Endothelial cell of umbilical vein (primary cell): ENCODE measurements around the gene OCLN. TPM values are rescaled to one million over a fixed set of nuclear protein-coding genes. Genes with fewer than 3 reads are reported as not detected.
"Not testable (repeated sequence)": the region's sequence is repeated elsewhere in the genome, so short reads cannot be mapped to it uniquely, and the experiment has no call there.

ENCODE experiments used
- BruUV-seq: library from RNA; stranded (reverse); fragments of 400-500 nt; replicated peaks from 2 replicates; lab custom pipeline; 2021; lab: Mats Ljungman, UMichigan
- CTCF ChIA-PET: fragments of 300-600, 350-600 bp; sonication (Branson Sonifier 250); formaldehyde crosslinking; loops from one replicate; lab custom pipeline; 2021; ENCODE audit warnings: antibody characterized with exemption, inconsistent platforms; lab: Charles Lee
- POLR2A ChIA-PET: fragments of 300-600, 350-600 bp; sonication (Branson Sonifier 250); formaldehyde crosslinking; loops from one replicate; lab custom pipeline; 2021; ENCODE audit warnings: antibody characterized with exemption, inconsistent platforms; lab: Charles Lee
- DNase-seq: peaks from one replicate; pipeline ENCODE4 v3.0.0-alpha.2; 2011; ENCODE audit warnings: low read depth, low spot score
- FAIRE-seq: peaks from 2 replicates; lab custom pipeline; 2011; peaks lifted over from hg19 to GRCh38; lab: Jason Lieb, UNC
- H2AFZ ChIP-seq: 2 replicates; pipeline ENCODE4 v1.6.0; 2012; ENCODE audit warnings: low read depth, low read length, control low read depth, inconsistent platforms
- H3K27ac ChIP-seq: 2 replicates; pipeline ENCODE4 v1.5.1; 2011; ENCODE audit warnings: low read depth, mild to moderate bottlenecking, control low read depth, low read length, moderate library complexity; ENCODE audit not compliant: insufficient read depth
- H3K27me3 ChIP-seq, 2 experiments: 2 replicates each; pipeline versions ENCODE4 v1.6.0 to v1.6.1; 2011; ENCODE audit warnings: low read length in 2 of 2, mixed read lengths in 1 of 2; ENCODE audit not compliant: control insufficient read depth in 2 of 2, insufficient read depth in 2 of 2
- H3K36me3 ChIP-seq, 2 experiments: 2 replicates in 1 of 2; 3 replicates in 1 of 2; pipeline ENCODE4 v1.5.1; 2011; ENCODE audit warnings: low read length in 2 of 2, mild to moderate bottlenecking in 1 of 2, moderate library complexity in 1 of 2; ENCODE audit not compliant: control insufficient read depth in 2 of 2, insufficient read depth in 2 of 2; ENCODE audit errors: extremely low read depth in 1 of 2
- H3K4me1 ChIP-seq: 3 replicates; pipeline ENCODE4 v1.5.1; 2011; ENCODE audit warnings: mild to moderate bottlenecking, low read length; ENCODE audit not compliant: control insufficient read depth, insufficient read depth; ENCODE audit errors: extremely low read depth
- H3K4me2 ChIP-seq: 2 replicates; pipeline ENCODE4 v1.6.1; 2011; ENCODE audit warnings: low read length, control low read depth, mixed read lengths; ENCODE audit not compliant: insufficient read depth
- H3K4me3 ChIP-seq, 3 experiments: fragments of 200-600 bp in 1 of 3; sonication (generic), shearing (Covaris generic) in 1 of 3; replicated peaks in 1 of 3; 2 replicates each; pipeline ENCODE4 v1.5.1; 2011 to 2016; ENCODE audit warnings: control low read depth in 3 of 3, low read length in 3 of 3, mild to moderate bottlenecking in 2 of 3, inconsistent platforms in 1 of 3, low read depth in 1 of 3, moderate library complexity in 1 of 3; ENCODE audit not compliant: insufficient read depth in 1 of 3
- H3K79me2 ChIP-seq: 2 replicates; pipeline ENCODE4 v1.6.0; 2012; ENCODE audit warnings: low read length, inconsistent platforms; ENCODE audit not compliant: control insufficient read depth, insufficient read depth
- H3K9ac ChIP-seq: replicated peaks from 2 replicates; pipeline ENCODE3; 2011; ENCODE audit warnings: low read length, control low read depth; ENCODE audit not compliant: insufficient read depth; ENCODE audit errors: extremely low read depth
- H3K9me1 ChIP-seq: replicated peaks from 3 replicates; pipeline ENCODE4 v1.6.0; 2011; ENCODE audit warnings: mild to moderate bottlenecking, low read length; ENCODE audit not compliant: control insufficient read depth, insufficient read depth; ENCODE audit errors: extremely low read depth
- H3K9me3 ChIP-seq: replicated peaks from 2 replicates; pipeline ENCODE4 v1.5.1; 2012; ENCODE audit warnings: low read length, inconsistent platforms; ENCODE audit not compliant: control insufficient read depth, insufficient read depth
- H4K20me1 ChIP-seq: replicated peaks from 2 replicates; pipeline ENCODE3; 2011; ENCODE audit warnings: mild to moderate bottlenecking, low read length; ENCODE audit not compliant: control insufficient read depth, insufficient read depth; ENCODE audit errors: extremely low read depth
- EZH2 ChIP-seq: IDR thresholded peaks from 2 replicates; pipeline ENCODE4 v1.6.1; 2012; ENCODE audit warnings: borderline replicate concordance, low read depth, mild to moderate bottlenecking, moderate library complexity, low read length, inconsistent platforms; ENCODE audit not compliant: severe bottlenecking
- FOS ChIP-seq: IDR thresholded peaks from 2 replicates; pipeline ENCODE4 v1.6.1; 2011; ENCODE audit warnings: mild to moderate bottlenecking, low read length, moderate library complexity, borderline replicate concordance; ENCODE audit not compliant: insufficient read depth
- GATA2 ChIP-seq: IDR thresholded peaks from 2 replicates; pipeline ENCODE4 v1.7.0; 2011; ENCODE audit warnings: low read depth, mild to moderate bottlenecking, moderate library complexity, mixed read lengths, low read length; ENCODE audit not compliant: insufficient read length, insufficient read depth
- JUN ChIP-seq: IDR thresholded peaks from 2 replicates; pipeline ENCODE4 v1.6.1; 2011; ENCODE audit warnings: borderline replicate concordance, low read depth; ENCODE audit not compliant: insufficient read length, insufficient read depth
- MYC ChIP-seq: IDR thresholded peaks from one replicate; pipeline ENCODE4 v1.6.1; 2011; ENCODE audit warnings: mild to moderate bottlenecking, low read depth, low read length
- POLR2A ChIP-seq: IDR thresholded peaks from 2 replicates; pipeline ENCODE4 v1.6.1; 2012; ENCODE audit warnings: low read depth, mild to moderate bottlenecking, control low read depth, low read length
- POLR2AphosphoS5 ChIP-seq: IDR thresholded peaks from 2 replicates; pipeline ENCODE4 v1.6.1; 2012; ENCODE audit warnings: low read depth, mild to moderate bottlenecking, control low read depth, low read length, moderate library complexity; ENCODE audit not compliant: insufficient read depth
- dilution Hi-C: fragments of 300-500 bp; cut with MboI; formaldehyde crosslinking; loops from one replicate; pipeline ENCODE4 v1.15.0; 2019; ENCODE audit warnings: low sequenced_read_pairs; ENCODE audit not compliant: extremely low pct_ligation_motif_present
- intact Hi-C: fragments of 100-400 bp; cut with micrococcal nuclease; formaldehyde crosslinking; loops from one replicate; pipeline ENCODE4 v1.10.0; 2022
- polyA plus RNA-seq, 4 experiments: library from polyadenylated mRNA; depleted of rRNA in 3 of 4; stranded (reverse) in 3 of 4; unstranded in 1 of 4; fragments of >200 nt; gene quantifications; 2 replicates each; pipeline versions ENCODE4 v1.2.1 to v1.2.3, GENCODE V29; 2011 to 2012; ENCODE audit warnings: missing spikeins in 1 of 4
- total RNA-seq: library from RNA; stranded (reverse); gene quantifications from 2 replicates; pipeline ENCODE4 v1.2.3, GENCODE V29; 2021
- TF ChIP-seq, protein P1 (sequence below): IDR thresholded peaks from 2 replicates; pipeline ENCODE4 v1.6.1; 2011; ENCODE audit not compliant: insufficient read depth, insufficient read length
- TF ChIP-seq, protein P2 (sequence below), 2 donors: IDR thresholded peaks; 1 replicate in 1 of 2; 2 replicates in 1 of 2; pipeline ENCODE4 v1.5.1; 2011; ENCODE audit warnings: low read length in 2 of 2, mild to moderate bottlenecking in 2 of 2, moderate library complexity in 2 of 2, control low read depth in 1 of 2, inconsistent platforms in 1 of 2, low read depth in 1 of 2; ENCODE audit not compliant: insufficient read depth in 1 of 2; ENCODE audit errors: extremely low read depth in 1 of 2

The OCLN gene
- total and polyA plus RNA-seq, 2 donors (not counting 3 experiments of a cell fraction or from before 2014, with no cell fraction given) = 11.2 to 22.3 TPM

DNA sequence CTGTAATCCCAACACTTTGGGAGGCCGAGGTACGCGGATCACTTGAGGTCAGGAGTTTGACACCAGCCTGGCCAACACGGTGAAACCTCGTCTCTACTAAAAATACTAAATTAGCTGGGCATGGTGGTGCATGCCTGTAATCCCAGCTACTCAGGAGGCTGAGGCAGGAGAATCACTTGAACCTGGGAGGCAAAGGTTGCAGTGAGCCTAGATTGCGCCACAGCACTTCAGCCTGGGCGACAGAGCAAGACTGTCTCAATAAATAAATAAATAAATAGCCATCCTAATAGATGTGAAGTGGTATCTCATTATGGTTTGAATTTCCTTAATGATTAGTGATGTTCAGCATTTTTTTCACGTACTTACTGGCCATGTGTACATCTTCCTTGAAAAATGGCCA lies 42.1 kb upstream of the OCLN start:
- H3K9me3 ChIP-seq, H3K36me3 ChIP-seq, dilution Hi-C loops, H3K27me3 ChIP-seq, H4K20me1 ChIP-seq, intact Hi-C loops, H3K79me2 ChIP-seq, POLR2A ChIA-PET, FAIRE-seq, H3K4me1 ChIP-seq, H2AFZ ChIP-seq, H3K9me1 ChIP-seq, H3K4me3 ChIP-seq, H3K4me2 ChIP-seq, H3K27ac ChIP-seq, H3K9ac ChIP-seq, DNase-seq, BruUV-seq: not testable (repeated sequence)
- CTCF ChIA-PET = interaction anchor here (1.3 kb wide), 1 partner anchor 12 kb away, joined by 4 read pairs; no protein-coding TSS in a partner anchor

DNA sequence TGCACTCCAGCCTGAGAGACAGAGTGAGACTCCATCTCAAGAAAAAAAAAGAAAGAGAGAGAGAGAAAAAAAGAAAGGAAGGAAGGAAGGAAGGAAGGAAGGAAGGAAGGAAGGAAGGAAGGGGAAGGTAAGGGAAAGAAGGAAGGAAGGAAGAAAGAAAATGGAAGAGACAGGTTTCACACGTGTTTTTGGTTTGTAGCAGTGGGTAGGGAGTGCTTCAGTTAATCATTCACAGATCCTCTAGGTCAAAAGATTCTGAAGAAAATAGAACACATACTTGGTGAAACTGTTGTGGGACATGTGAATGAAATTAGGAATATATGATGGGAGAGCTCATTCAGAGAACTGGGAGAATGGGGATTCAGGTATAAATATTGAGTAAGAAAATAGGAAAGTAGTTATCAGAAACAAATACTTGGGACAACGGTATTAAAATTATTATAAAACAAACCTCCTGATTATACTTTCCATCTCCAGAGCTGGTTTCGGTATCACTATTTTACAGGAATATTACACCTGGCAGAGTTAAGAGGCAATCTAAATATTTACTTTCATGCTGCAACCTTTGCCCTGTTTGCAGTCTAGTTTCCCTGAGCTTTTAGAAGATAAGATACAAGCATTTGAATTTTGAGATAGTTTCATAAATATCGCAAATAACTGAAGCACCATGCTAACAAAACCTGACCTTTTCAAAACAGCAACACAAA lies 40.5 kb upstream of the OCLN start:
- H3K36me3 ChIP-seq = no peaks in the 10 kb centered on the region
- no peak overlapping the region for H3K9ac ChIP-seq
- H3K27ac ChIP-seq = no peak overlapping the region
- intact Hi-C loops (no loop called here), dilution Hi-C loops (no loop called here)
- FAIRE-seq (no peak), DNase-seq (no peak)
- no peak overlapping the region for H3K4me2 ChIP-seq
- POLR2A ChIA-PET = no interaction called here
- H4K20me1 ChIP-seq = no peaks in the 10 kb centered on the region
- no peaks in the 10 kb centered on the region for H3K4me1 ChIP-seq
- CTCF ChIA-PET = interaction anchor here (1.3 kb wide), 1 partner anchor 10 kb away, joined by 4 read pairs; no protein-coding TSS in a partner anchor
- no peak overlapping the region for H3K4me3 ChIP-seq
- no TSS peak for BruUV-seq
- H3K9me1 ChIP-seq = no peaks in the 10 kb centered on the region
- H3K27me3 ChIP-seq = no peaks in the 10 kb centered on the region
- TF ChIP-seq GATA2 = no peak
- TF ChIP-seq FOS = no peak
- TF ChIP-seq, protein P1, sequence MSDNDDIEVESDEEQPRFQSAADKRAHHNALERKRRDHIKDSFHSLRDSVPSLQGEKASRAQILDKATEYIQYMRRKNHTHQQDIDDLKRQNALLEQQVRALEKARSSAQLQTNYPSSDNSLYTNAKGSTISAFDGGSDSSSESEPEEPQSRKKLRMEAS = no peak
- no peak for TF ChIP-seq MYC
- TF ChIP-seq EZH2 = no peak
- no peak for TF ChIP-seq POLR2AphosphoS5
- TF ChIP-seq JUN = no peak
- no peak for TF ChIP-seq POLR2A
- TF ChIP-seq, protein P2, sequence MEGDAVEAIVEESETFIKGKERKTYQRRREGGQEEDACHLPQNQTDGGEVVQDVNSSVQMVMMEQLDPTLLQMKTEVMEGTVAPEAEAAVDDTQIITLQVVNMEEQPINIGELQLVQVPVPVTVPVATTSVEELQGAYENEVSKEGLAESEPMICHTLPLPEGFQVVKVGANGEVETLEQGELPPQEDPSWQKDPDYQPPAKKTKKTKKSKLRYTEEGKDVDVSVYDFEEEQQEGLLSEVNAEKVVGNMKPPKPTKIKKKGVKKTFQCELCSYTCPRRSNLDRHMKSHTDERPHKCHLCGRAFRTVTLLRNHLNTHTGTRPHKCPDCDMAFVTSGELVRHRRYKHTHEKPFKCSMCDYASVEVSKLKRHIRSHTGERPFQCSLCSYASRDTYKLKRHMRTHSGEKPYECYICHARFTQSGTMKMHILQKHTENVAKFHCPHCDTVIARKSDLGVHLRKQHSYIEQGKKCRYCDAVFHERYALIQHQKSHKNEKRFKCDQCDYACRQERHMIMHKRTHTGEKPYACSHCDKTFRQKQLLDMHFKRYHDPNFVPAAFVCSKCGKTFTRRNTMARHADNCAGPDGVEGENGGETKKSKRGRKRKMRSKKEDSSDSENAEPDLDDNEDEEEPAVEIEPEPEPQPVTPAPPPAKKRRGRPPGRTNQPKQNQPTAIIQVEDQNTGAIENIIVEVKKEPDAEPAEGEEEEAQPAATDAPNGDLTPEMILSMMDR (IDR thresholded peaks at IDR 0.05; ENCODE audit: extremely low read depth in 1 of 2, insufficient read depth in 1 of 2, low read depth in 1 of 2, low read length in 2 of 2) = no peak
- H3K79me2 ChIP-seq = no peaks in the 10 kb centered on the region
- H3K9me3 ChIP-seq = no peaks in the 10 kb centered on the region
- no peak overlapping the region for H2AFZ ChIP-seq
